Ovary (tissue), 9 donors: ENCODE data around the gene LGR6. TPM values are rescaled to one million over a fixed set of nuclear protein-coding genes. Genes with fewer than 3 reads are reported as not detected.
A peak's percentile ranks its signal among the peaks of the same experiment; 100 is the strongest.
"Not testable (repeated sequence)": the region's sequence is repeated elsewhere in the genome, so short reads cannot be mapped to it uniquely, and the experiment has no call there.

Experiments used
- DNase-seq, 5 donors: peaks; one replicate each; pipeline ENCODE4 v3.0.0-alpha.2; 2019 to 2020
- H3K27ac ChIP-seq, 2 donors: fragments of 200-600 bp; one replicate each; pipeline versions ENCODE4 v1.5.1 to v1.8.0; 2019 to 2022
- H3K27me3 ChIP-seq: fragments of 200-600 bp; one replicate; pipeline ENCODE4 v1.8.0; 2022
- H3K36me3 ChIP-seq: fragments of 200-600 bp; sonication (generic); one replicate; pipeline ENCODE4 v1.5.1; 2019
- H3K4me1 ChIP-seq: one replicate; pipeline ENCODE4 v1.8.1; 2013; ENCODE audit warnings: mild to moderate bottlenecking, moderate library complexity; ENCODE audit not compliant: insufficient read depth
- H3K4me3 ChIP-seq: fragments of 200-600 bp; sonication (generic); one replicate; pipeline ENCODE4 v1.5.1; 2017
- H3K9me3 ChIP-seq, 2 donors: fragments of 200-600 bp in 1 of 2; sonication (generic) in 1 of 2; one replicate each; pipeline versions ENCODE4 v1.5.1 to v1.8.1; 2013 to 2019; ENCODE audit warnings: mild to moderate bottlenecking in 1 of 2, moderate library complexity in 1 of 2
- CTCF ChIP-seq, 3 donors: fragments of 450-650 bp in 2 of 3; fragments of 200-600 bp in 1 of 3; IDR thresholded peaks; one replicate each; pipeline versions ENCODE4 v1.5.1 to v1.8.0; 2016 to 2022; ENCODE audit warnings: antibody characterized with exemption in 3 of 3, mild to moderate bottlenecking in 1 of 3
- EP300 ChIP-seq: sonication (generic); formaldehyde crosslinking; IDR thresholded peaks from one replicate; pipeline ENCODE4 v1.6.1; 2017; ENCODE audit warnings: antibody characterized with exemption
- POLR2A ChIP-seq: fragments of 450-650 bp; IDR thresholded peaks from one replicate; pipeline ENCODE4 v1.6.1; 2017; ENCODE audit warnings: antibody characterized with exemption, mild to moderate bottlenecking, moderate library complexity
- WGBS, 3 donors: extraction: QIAGEN DNeasy Blood & Tissue Kit in 1 of 3; methylation state at CpG; one replicate each; pipeline versions ENCODE4 v1.1.5 to v1.1.7; 2013 to 2017; 5-methylcytosine and 5-hydroxymethylcytosine counted together
- intact Hi-C, 4 donors: fragments of 100-400 bp; cut with DNase I; formaldehyde crosslinking; loops; one replicate each; pipeline versions ENCODE4 v1.11.0 to v1.15.1; 2022 to 2023
- polyA plus RNA-seq, 2 donors: library from polyadenylated mRNA; stranded (reverse); fragments of 200-250 nt in 1 of 2; fragments of 350-450 nt in 1 of 2; fragmentation: Illumina TruSeq in 1 of 2; extraction: RNeasy Lipid Tissue Mini Kit (QIAGEN cat#74804) in 1 of 2; gene quantifications; one replicate each; pipeline ENCODE4 v1.2.3, GENCODE V29; 2013 to 2014
- total RNA-seq, 7 donors: library from RNA; depleted of rRNA in 2 of 7; stranded (reverse); fragments of >200 nt in 2 of 7; fragmentation: NEBNext Ultra II Directional in 3 of 7; extraction: Animal tissue kit (Norgen Biotek cat#: 25700) in 3 of 7; gene quantifications; one replicate each; pipeline versions ENCODE4 v1.1.0 to v1.2.4, GENCODE V29; 2016 to 2023
- donor health status: DM: no; HTN: no; CAD: no; lungs with moderate emphysema.
- donor health status: DM: no; HTN: no; CAD: no.
- donor health status: Bipolar disorder and iron deficiency.
- donor health status: DM: yes; HTN: yes; CAD: no.
- donor health status: DM: no; HTN: no; CAD: no.
- donor health status: DM: yes; HTN: yes; CAD: no.

Gene LGR6
- total and polyA plus RNA-seq, 9 donors = 0.24 to 12.4 (median 1.4) TPM

- WGBS, 3 donors = 7 to 9% (median 7%) methylated on average over 12 of the region's 12 CpGs
- intact Hi-C loops = no loop called here
- Histone ChIP-seq H3K4me1 (peaks cover 2% of the 10 kb centered on the region), H3K4me3 (peak overlapping the region; percentile 98), H3K27ac (no peak overlapping the region), H3K9me3 (no peaks in the 10 kb centered on the region), H3K27me3 (no peaks in the 10 kb centered on the region), H3K36me3 (no peaks in the 10 kb centered on the region)
- DNase-seq = peak in 1 of 5 donors; percentile 48
- TF ChIP-seq EP300 (no peak), POLR2A (no peak), CTCF (IDR thresholded peaks at IDR 0.05) (no peak)
These were observed 155.8 kb downstream of the LGR6 start for GRCh38 chr1:202349206-202349928.

DNA sequence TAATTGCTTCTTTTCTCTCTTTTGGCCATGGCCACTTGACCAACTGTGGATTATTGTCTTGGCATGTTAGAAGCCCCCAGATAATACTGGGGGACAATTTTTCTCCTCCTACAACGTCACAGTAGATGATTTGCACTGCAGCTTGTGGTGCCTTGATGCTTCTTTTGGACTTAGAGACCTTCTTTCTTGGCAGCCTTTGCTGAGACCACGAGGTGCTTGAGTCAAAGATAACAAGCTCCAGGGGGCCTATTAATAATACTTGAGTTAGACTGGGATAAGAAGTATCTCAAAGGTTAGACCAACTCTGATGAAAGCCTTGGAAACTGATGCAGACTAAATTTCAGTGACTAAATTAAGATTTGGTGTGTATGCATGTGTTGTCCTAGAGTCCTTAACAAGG lies 158.1 kb downstream of the LGR6 start:
- Histone ChIP-seq H3K4me3 (no peak overlapping the region), H3K36me3 (no peaks in the 10 kb centered on the region), H3K27me3 (no peaks in the 10 kb centered on the region), H3K9me3 (no peaks in the 10 kb centered on the region), H3K27ac (no peak overlapping the region), H3K4me1 (peaks cover 2% of the 10 kb centered on the region)
- 46 to 68% (median 57%) methylated on average over 2 of the region's 2 CpGs for WGBS, 3 donors
- TF ChIP-seq POLR2A (no peak), CTCF (IDR thresholded peaks at IDR 0.05) (no peak), EP300 (no peak)
- no peak for DNase-seq
- intact Hi-C loops = no loop called here

- H3K9me3 ChIP-seq, H3K27me3 ChIP-seq, H3K27ac ChIP-seq, H3K4me1 ChIP-seq, H3K36me3 ChIP-seq, DNase-seq, intact Hi-C loops, H3K4me3 ChIP-seq: not testable (repeated sequence)
- WGBS, 3 donors = 85 to 88% (median 88%) methylated on average over 11 of the region's 11 CpGs
These were observed 159.1 kb downstream of the LGR6 start for GRCh38 chr1:202352583-202353197.

- H3K36me3 ChIP-seq = no peaks in the 10 kb centered on the region
- TF ChIP-seq EP300 = no peak
- no peak for TF ChIP-seq CTCF (IDR thresholded peaks at IDR 0.05)
- TF ChIP-seq POLR2A = no peak
- H3K4me3 ChIP-seq = no peak overlapping the region
- intact Hi-C loops = no loop called here
- no peaks in the 10 kb centered on the region for H3K27me3 ChIP-seq
- H3K27ac ChIP-seq = no peak overlapping the region
- DNase-seq = no peak
- no peaks in the 10 kb centered on the region for H3K4me1 ChIP-seq
- H3K9me3 ChIP-seq = no peaks in the 10 kb centered on the region
These were observed 162.4 kb downstream of the LGR6 start for GRCh38 chr1:202355944-202356553.

- no peak for TF ChIP-seq CTCF (IDR thresholded peaks at IDR 0.05)
- DNase-seq = no peak
- Histone ChIP-seq H3K27me3 (no peaks in the 10 kb centered on the region), H3K36me3 (no peaks in the 10 kb centered on the region), H3K4me3 (no peak overlapping the region), H3K9me3 (no peaks in the 10 kb centered on the region), H3K4me1 (no peaks in the 10 kb centered on the region), H3K27ac (no peak overlapping the region)
- intact Hi-C loops = no loop called here
These were observed 163.9 kb downstream of the LGR6 start for GRCh38 chr1:202357506-202357905.
